GM12865 (cell line): Measurements from ENCODE around the gene PPIF.

Experiments
- DNase-seq: peaks from one replicate; pipeline ENCODE4 v3.0.0; 2010; ENCODE audit warnings: low read depth
- H3K4me3 ChIP-seq: 2 replicates; pipeline ENCODE4 v1.5.1; 2011; ENCODE audit warnings: mild to moderate bottlenecking, low read depth, low read length, control low read depth
- CTCF ChIP-seq: IDR thresholded peaks from 2 replicates; pipeline ENCODE4 v1.5.1; 2011; ENCODE audit warnings: low read length, control low read depth, low read depth, inconsistent platforms; ENCODE audit not compliant: insufficient read depth; ENCODE audit errors: missing control alignments

The PPIF gene

DNA sequence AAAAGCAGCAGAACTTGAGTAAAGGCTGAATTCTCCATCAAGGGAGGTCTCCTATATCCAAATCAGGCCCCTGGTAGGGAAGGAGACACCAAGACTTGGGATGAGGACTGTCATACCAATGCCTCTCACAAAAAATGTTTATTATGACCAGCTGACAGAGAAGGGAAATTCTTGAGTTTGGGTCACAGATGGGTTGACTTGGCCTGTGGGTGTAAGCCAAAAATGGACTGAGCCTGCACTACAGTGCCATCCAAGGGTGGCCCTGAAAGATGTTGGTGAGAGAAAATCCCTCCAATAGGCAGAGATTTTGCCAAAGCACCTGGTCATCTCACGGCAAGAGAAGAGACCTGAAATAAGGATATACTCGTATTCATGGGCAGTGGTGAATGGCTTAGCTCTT, 27.0 kb upstream of the PPIF start:
- no peak for TF ChIP-seq CTCF
- H3K4me3 ChIP-seq = no peak overlapping the region
- DNase-seq = no peak

DNA sequence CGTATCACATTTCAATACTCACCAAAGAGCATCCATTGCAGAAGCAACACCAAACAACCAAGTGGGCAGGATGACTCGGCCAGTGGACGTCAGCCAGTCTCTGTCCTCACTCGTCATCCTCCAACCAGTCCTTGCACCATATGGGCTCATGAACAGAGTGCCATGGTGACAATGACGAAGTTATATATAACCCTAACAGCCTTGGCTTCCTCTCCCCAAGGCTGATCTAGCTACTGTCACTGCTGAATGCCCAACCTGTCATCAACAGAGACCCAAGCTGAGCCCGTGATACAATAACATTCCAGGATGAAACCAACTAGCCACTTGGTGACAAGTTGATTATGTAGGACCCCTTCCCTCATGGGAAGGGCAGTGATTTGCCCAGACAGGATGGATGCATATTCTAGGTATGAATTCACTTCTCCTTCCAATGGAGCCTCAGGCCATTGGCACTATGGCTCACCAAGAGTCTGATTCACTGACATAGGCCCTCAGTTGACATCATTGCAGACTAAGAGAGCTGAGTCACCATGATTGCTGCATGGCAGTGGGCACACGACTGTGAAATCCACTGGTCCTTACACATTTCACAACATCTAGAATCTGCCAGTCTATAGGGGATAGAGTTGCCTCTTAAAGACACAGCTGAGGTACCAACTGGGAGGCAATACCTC, 26.3 kb upstream of the PPIF start:
- no peak for TF ChIP-seq CTCF
- no peak overlapping the region for H3K4me3 ChIP-seq
- no peak for DNase-seq

GRCh38 chr10:79321494-79321882, 25.8 kb upstream of the PPIF start:
- TF ChIP-seq CTCF = no peak
- no peak for DNase-seq
- no peak overlapping the region for H3K4me3 ChIP-seq

- DNase-seq = no peak
- no peak overlapping the region for H3K4me3 ChIP-seq
- TF ChIP-seq CTCF = no peak
Observed at GRCh38 chr10:79321951-79322350, 25.3 kb upstream of the PPIF start.

- no peak for TF ChIP-seq CTCF
- peak; percentile 82 for DNase-seq
- H3K4me3 ChIP-seq = no peak overlapping the region
Observed at GRCh38 chr10:79322616-79323543, 24.4 kb upstream of the PPIF start.

- no peak for DNase-seq
- TF ChIP-seq CTCF = no peak
- H3K4me3 ChIP-seq = no peak overlapping the region
Observed at GRCh38 chr10:79323602-79324001, 23.7 kb upstream of the PPIF start.
